ENCODE results near the gene ZC3H18. TPM values are rescaled to one million over a fixed set of nuclear protein-coding genes. Genes with fewer than 3 reads are reported as not detected.

ZC3H18 gene
- total RNA-seq, 1 experiment from 2014 or later = 57.8 TPM

GRCh38 chr16:88539261-88539651 is 30.9 kb upstream of the ZC3H18 start:
- no peak overlapping the region for H3K4me3 ChIP-seq (replicated peaks in 1 of 2; ENCODE audit: low read depth in 1 of 2, low read length in 2 of 2)
- no peak overlapping the region for H3K4me2 ChIP-seq (ENCODE audit: low read length)
- H3K27me3 ChIP-seq (ENCODE audit: insufficient read depth, low read length) = no peaks in the 10 kb centered on the region
- intact Hi-C loops (cut with micrococcal nuclease) = no loop called here
- no peaks in the 10 kb centered on the region for H4K20me1 ChIP-seq (ENCODE audit: insufficient read depth)
- ChIA-PET RAD21 (ENCODE audit: low non-redundant PET in 1 of 2, low total read pairs in 2 of 2, uncharacterized antibody in 2 of 2, unreplicated experiment in 2 of 2) (no interaction called here), POLR2A (no interaction called here), CTCF (no interaction called here)
- TF ChIP-seq SIN3A (IDR thresholded peaks at IDR 0.05; ENCODE audit: low read depth) (no peak), ATF3 (IDR thresholded peaks at IDR 0.05) (no peak), YY1 (IDR thresholded peaks at IDR 0.05; ENCODE audit: extremely low read depth, insufficient replicate concordance, low read depth, low read length) (no peak), RAD21 (IDR thresholded peaks at IDR 0.05; ENCODE audit: low read depth) (no peak), EZH2phosphoT487 (IDR thresholded peaks at IDR 0.05; ENCODE audit: borderline replicate concordance) (no peak), JUND (IDR thresholded peaks at IDR 0.05) (no peak), CBX3 (IDR thresholded peaks at IDR 0.05; ENCODE audit: low read depth) (no peak), ZFX (IDR thresholded peaks at IDR 0.05) (no peak), FOSL1 (IDR thresholded peaks at IDR 0.05; ENCODE audit: low read depth) (no peak), EZH2 (IDR thresholded peaks at IDR 0.05) (no peak), TCF7L2 (IDR thresholded peaks at IDR 0.05; ENCODE audit: borderline replicate concordance, extremely low read depth, insufficient read depth, insufficient read length) (no peak), POLR2AphosphoS5 (IDR thresholded peaks at IDR 0.05; ENCODE audit: low read depth, low read length) (no peak), ZBTB33 (IDR thresholded peaks at IDR 0.05; ENCODE audit: extremely low read depth, insufficient replicate concordance, low read length) (no peak), ELF1 (IDR thresholded peaks at IDR 0.05; ENCODE audit: borderline replicate concordance, low read depth) (no peak), POLR2A (IDR thresholded peaks at IDR 0.05; ENCODE audit: borderline replicate concordance, extremely low read depth, insufficient read depth, insufficient read length) (no peak), MAX (IDR thresholded peaks at IDR 0.05) (no peak), SRF (IDR thresholded peaks at IDR 0.05; ENCODE audit: low read depth) (no peak)
- no peak overlapping the region for H3K9ac ChIP-seq (ENCODE audit: low read length)
- DNase-seq (ENCODE audit: low read depth, low spot score) (no peak), ATAC-seq (no peak)
- H3K79me2 ChIP-seq (ENCODE audit: insufficient read depth, low read length) = peaks cover 10% of the 10 kb centered on the region; the same call in 1 of the 2 replicates
- H3K27ac ChIP-seq (ENCODE audit: low read depth, low read length) = no peak overlapping the region; the same call in 1 of the 2 replicates
- H3K36me3 ChIP-seq (ENCODE audit: control insufficient read depth in 1 of 2, insufficient read depth in 2 of 2, low read length in 2 of 2) = no peaks in the 10 kb centered on the region; a peak in 1 of 4 replicates
- H3K9me2 ChIP-seq (ENCODE audit: insufficient read depth) = no peaks in the 10 kb centered on the region
- peaks cover 8 to 12% of the 10 kb centered on the region in 2 experiments for H3K4me1 ChIP-seq (ENCODE audit: control insufficient read depth in 1 of 2, insufficient read depth in 2 of 2, low read length in 2 of 2)
- peaks cover 20 to 21% of the 10 kb centered on the region in 2 experiments; a peak in 3 of 4 replicates for H3K9me3 ChIP-seq (ENCODE audit: control insufficient read depth in 1 of 2, insufficient read depth in 1 of 2, low read depth in 1 of 2, low read length in 2 of 2)
- BruUV-seq (replicated peaks) = no TSS peak
- no peak overlapping the region for H2AFZ ChIP-seq (ENCODE audit: low read depth, low read length, poor library complexity, severe bottlenecking)
